Neural cell (in vitro differentiated cells): ENCODE data around the gene TMIGD1. TPM values are rescaled to one million over a fixed set of nuclear protein-coding genes. Genes with fewer than 3 reads are reported as not detected.

Experiments used
- H2AFZ ChIP-seq: fragments of 200-600, 300-800 bp; sonication (generic), shearing (Covaris generic); 2 replicates; pipeline ENCODE4 v1.6.0; 2014; ENCODE audit warnings: low read depth, mild to moderate bottlenecking, antibody characterized with exemption, low read length, moderate library complexity
- H3F3A ChIP-seq: fragments of 200-600 bp; shearing (Covaris generic); 2 replicates; pipeline ENCODE4 v1.6.1; 2016; ENCODE audit warnings: mild to moderate bottlenecking, moderate library complexity, mixed read lengths, antibody characterized with exemption, low read length; ENCODE audit not compliant: insufficient read depth, poor library complexity, severe bottlenecking
- H3K27ac ChIP-seq: fragments of 200-600, 300-800 bp; sonication (generic), shearing (Covaris generic); 2 replicates; pipeline ENCODE4 v1.5.1; 2014; ENCODE audit warnings: mild to moderate bottlenecking, low read length, moderate library complexity
- H3K27me3 ChIP-seq: fragments of 300-800, 200-600 bp; sonication (generic), shearing (Covaris generic); 2 replicates; pipeline ENCODE4 v1.6.0; 2014; ENCODE audit warnings: mild to moderate bottlenecking, low read depth, low read length, moderate library complexity; ENCODE audit not compliant: insufficient read depth
- H3K36me3 ChIP-seq: fragments of 300-800, 200-600 bp; sonication (generic), shearing (Covaris generic); 2 replicates; pipeline ENCODE4 v1.5.1; 2014; ENCODE audit warnings: mild to moderate bottlenecking, antibody characterized with exemption, low read length, moderate library complexity; ENCODE audit not compliant: insufficient read depth
- H3K4me2 ChIP-seq: fragments of 300-800, 200-600 bp; sonication (generic), shearing (Covaris generic); 2 replicates; pipeline ENCODE4 v1.6.0; 2014; ENCODE audit warnings: mild to moderate bottlenecking, low read length
- H3K4me3 ChIP-seq: fragments of 300-800, 200-600 bp; sonication (generic), shearing (Covaris generic); 2 replicates; pipeline ENCODE4 v1.5.1; 2014; ENCODE audit warnings: mild to moderate bottlenecking, low read length, moderate library complexity
- H3K79me2 ChIP-seq: fragments of 200-600 bp; shearing (Covaris generic); replicated peaks from 2 replicates; pipeline ENCODE4 v1.6.0; 2014; ENCODE audit warnings: mild to moderate bottlenecking, low read length, moderate library complexity; ENCODE audit not compliant: insufficient read depth
- H3K9ac ChIP-seq: fragments of 300-800, 200-600 bp; sonication (generic), shearing (Covaris generic); 2 replicates; pipeline ENCODE4 v1.6.1; 2016; ENCODE audit warnings: mild to moderate bottlenecking, low read length, mixed read lengths
- H3K9me2 ChIP-seq: fragments of 200-600 bp; shearing (Covaris generic); 2 replicates; pipeline ENCODE4 v1.6.1; 2016; ENCODE audit warnings: mild to moderate bottlenecking, low read length, mixed read lengths; ENCODE audit not compliant: insufficient read depth
- H3K9me3 ChIP-seq: fragments of 200-600, 300-800 bp; sonication (generic), shearing (Covaris generic); 2 replicates; pipeline ENCODE4 v1.6.1; 2016; ENCODE audit warnings: mild to moderate bottlenecking, mixed run types, low read length, moderate library complexity, mixed read lengths
- H4K20me1 ChIP-seq: fragments of 200-600 bp; shearing (Covaris generic); 2 replicates; pipeline ENCODE4 v1.6.1; 2016; ENCODE audit warnings: mild to moderate bottlenecking, mixed run types; ENCODE audit not compliant: insufficient read depth
- CTCF ChIP-seq: fragments of 450-650 bp; IDR thresholded peaks from 2 replicates; pipeline ENCODE4 v1.5.1; 2014; ENCODE audit warnings: antibody characterized with exemption, mild to moderate bottlenecking, moderate library complexity; ENCODE audit not compliant: poor library complexity, severe bottlenecking
- EP300 ChIP-seq: fragments of 450-650 bp; conservative IDR thresholded peaks from 2 replicates; pipeline ENCODE4 v1.6.1; 2014; ENCODE audit warnings: antibody characterized with exemption, mild to moderate bottlenecking, moderate library complexity; ENCODE audit not compliant: poor library complexity, severe bottlenecking
- EZH2 ChIP-seq: fragments of 200-600, 300-800 bp; shearing (Covaris generic), sonication (generic); IDR thresholded peaks from 2 replicates; pipeline ENCODE4 v1.6.1; 2014; ENCODE audit warnings: antibody characterized with exemption, low read length, borderline replicate concordance, mild to moderate bottlenecking; ENCODE audit not compliant: insufficient read depth, poor library complexity, severe bottlenecking
- MXI1 ChIP-seq: fragments of 450-650 bp; conservative IDR thresholded peaks from 2 replicates; pipeline ENCODE4 v1.6.1; 2014; ENCODE audit warnings: antibody characterized with exemption, mild to moderate bottlenecking; ENCODE audit not compliant: poor library complexity, severe bottlenecking
- POLR2AphosphoS5 ChIP-seq: IDR thresholded peaks from 2 replicates; pipeline ENCODE4 v1.6.1; 2012
- RAD21 ChIP-seq: fragments of 450-650 bp; conservative IDR thresholded peaks from 2 replicates; pipeline ENCODE4 v1.6.1; 2014; ENCODE audit warnings: antibody characterized with exemption, mild to moderate bottlenecking, moderate library complexity
- REST ChIP-seq: IDR thresholded peaks from 2 replicates; pipeline ENCODE4 v1.6.1; 2012; ENCODE audit warnings: borderline replicate concordance
- SMC3 ChIP-seq: fragments of 450-650 bp; conservative IDR thresholded peaks from 2 replicates; pipeline ENCODE4 v1.6.1; 2014; ENCODE audit warnings: antibody characterized with exemption, mild to moderate bottlenecking, moderate library complexity; ENCODE audit not compliant: poor library complexity
- TAF1 ChIP-seq: IDR thresholded peaks from 2 replicates; pipeline ENCODE4 v1.6.1; 2012; ENCODE audit warnings: low read depth
- polyA plus RNA-seq: library from polyadenylated mRNA; depleted of rRNA; stranded (reverse); fragments of >200 nt; gene quantifications from 2 replicates; pipeline ENCODE4 v1.2.3, GENCODE V29; 2014

Gene TMIGD1
- polyA plus RNA-seq, 1 donor from 2014 or later = not detected

GRCh38 chr17:30341703-30342249 lies 7.9 kb upstream of the TMIGD1 start:
- Histone ChIP-seq H3K4me2 (no peak overlapping the region), H3K9me3 (no peaks in the 10 kb centered on the region), H3K79me2 (no peaks in the 10 kb centered on the region), H2AFZ (no peak overlapping the region), H3K27me3 (no peaks in the 10 kb centered on the region), H4K20me1 (no peaks in the 10 kb centered on the region), H3K9me2 (no peaks in the 10 kb centered on the region), H3K9ac (no peak overlapping the region), H3F3A (no peaks in the 10 kb centered on the region), H3K4me3 (no peak overlapping the region), H3K27ac (no peak overlapping the region), H3K36me3 (no peaks in the 10 kb centered on the region)
- TF ChIP-seq TAF1 = no peak

- H3K4me2 ChIP-seq = no peak overlapping the region
- no peaks in the 10 kb centered on the region for H3F3A ChIP-seq
- H3K9me2 ChIP-seq = no peaks in the 10 kb centered on the region
- no peaks in the 10 kb centered on the region for H3K9me3 ChIP-seq
- H4K20me1 ChIP-seq = no peaks in the 10 kb centered on the region
- H3K27ac ChIP-seq = no peak overlapping the region
- H3K9ac ChIP-seq = no peak overlapping the region
- no peak overlapping the region for H3K4me3 ChIP-seq
- H3K79me2 ChIP-seq = no peaks in the 10 kb centered on the region
- TF ChIP-seq POLR2AphosphoS5 = no peak
- TF ChIP-seq RAD21 = no peak
- TF ChIP-seq MXI1 = no peak
- no peak for TF ChIP-seq REST
- TF ChIP-seq TAF1 = no peak
- no peak for TF ChIP-seq EP300
- TF ChIP-seq CTCF = no peak
- no peak for TF ChIP-seq EZH2
- TF ChIP-seq SMC3 = no peak
- H3K27me3 ChIP-seq = no peaks in the 10 kb centered on the region
- no peaks in the 10 kb centered on the region for H3K36me3 ChIP-seq
- no peak overlapping the region for H2AFZ ChIP-seq
Measured at GRCh38 chr17:30340801-30341356, 7.0 kb upstream of the TMIGD1 start.

GRCh38 chr17:30339086-30339485 lies 5.2 kb upstream of the TMIGD1 start:
- Histone ChIP-seq H3K36me3 (no peaks in the 10 kb centered on the region), H3K27me3 (no peaks in the 10 kb centered on the region), H3K79me2 (no peaks in the 10 kb centered on the region), H3K4me2 (no peak overlapping the region), H3K27ac (no peak overlapping the region), H3F3A (no peaks in the 10 kb centered on the region), H3K9me2 (no peaks in the 10 kb centered on the region), H3K4me3 (no peak overlapping the region), H3K9ac (no peak overlapping the region), H3K9me3 (no peaks in the 10 kb centered on the region), H4K20me1 (no peaks in the 10 kb centered on the region), H2AFZ (no peak overlapping the region)
- no peak for TF ChIP-seq MXI1
- no peak for TF ChIP-seq EZH2
- TF ChIP-seq EP300 = no peak
- TF ChIP-seq SMC3 = no peak
- TF ChIP-seq RAD21 = no peak
- no peak for TF ChIP-seq POLR2AphosphoS5
- no peak for TF ChIP-seq CTCF
- TF ChIP-seq REST = no peak
- TF ChIP-seq TAF1 = no peak
